Measurements from ENCODE around the gene OLFM4.

The OLFM4 gene

GRCh38 chr13:53069800-53070199 is 41.2 kb downstream of the OLFM4 start (continued):
- TF ChIP-seq ZNF488 (tag by site-specific recombination; IDR thresholded peaks at IDR 0.05): no peak
- no peak for TF ChIP-seq ZNF76 (tag by site-specific recombination; IDR thresholded peaks at IDR 0.05; ENCODE audit: borderline replicate concordance, low read depth)
- no peak for TF ChIP-seq PRDM6 (tag by site-specific recombination; IDR thresholded peaks at IDR 0.05)
- no peak for TF ChIP-seq ZNF48 (tag by site-specific recombination; IDR thresholded peaks at IDR 0.05)
- no peak for TF ChIP-seq PRDM1 (tag by site-specific recombination; IDR thresholded peaks at IDR 0.05)
- TF ChIP-seq ZNF146 (tag by site-specific recombination; IDR thresholded peaks at IDR 0.05): no peak

GRCh38 chr13:53073711-53074110 is 45.1 kb downstream of the OLFM4 start:
- no peak overlapping the region for H3K4me3 ChIP-seq (ENCODE audit: low read depth, low read length)
- no peaks in the 10 kb centered on the region; the same call in 1 of the 2 replicates for H3K4me1 ChIP-seq (ENCODE audit: control insufficient read depth, insufficient read depth, low read length)
- H3K27ac ChIP-seq (ENCODE audit: extremely low read depth, low read depth, low read length): no peak overlapping the region
- POLR2A ChIA-PET: no interaction called here
- CTCF ChIA-PET: interaction anchor here (0.7 kb wide), 1 partner anchor 16 kb away, joined by 3 read pairs; no protein-coding TSS in a partner anchor
- no peaks in the 10 kb centered on the region for H3K9me3 ChIP-seq (ENCODE audit: control insufficient read depth, insufficient read depth, low read depth, low read length)
- no peak for TF ChIP-seq CTCF (tag by site-specific recombination; IDR thresholded peaks at IDR 0.05)
- no peak for TF ChIP-seq GFI1B (tag by site-specific recombination; IDR thresholded peaks at IDR 0.05)
- TF ChIP-seq ZFP37 (tag by site-specific recombination; IDR thresholded peaks at IDR 0.05): no peak
- TF ChIP-seq ZNF221 (tag by site-specific recombination; IDR thresholded peaks at IDR 0.05; ENCODE audit: borderline replicate concordance): no peak
- no peak for TF ChIP-seq ZNF416 (tag by site-specific recombination; IDR thresholded peaks at IDR 0.05)
- TF ChIP-seq ZNF488 (tag by site-specific recombination; IDR thresholded peaks at IDR 0.05): no peak
- TF ChIP-seq ZNF311 (tag by site-specific recombination; IDR thresholded peaks at IDR 0.05; ENCODE audit: borderline replicate concordance): no peak
- TF ChIP-seq ZBTB17 (tag by site-specific recombination; IDR thresholded peaks at IDR 0.05): no peak
- TF ChIP-seq SP7 (tag by site-specific recombination; IDR thresholded peaks at IDR 0.05): no peak
- TF ChIP-seq ZNF398 (tag by site-specific recombination; IDR thresholded peaks at IDR 0.05): no peak
- TF ChIP-seq ZNF830 (tag by site-specific recombination; IDR thresholded peaks at IDR 0.05; ENCODE audit: low read depth): no peak
- no peak for TF ChIP-seq ZSCAN4 (tag by site-specific recombination; IDR thresholded peaks at IDR 0.05)
- TF ChIP-seq ZBTB1 (tag by site-specific recombination; IDR thresholded peaks at IDR 0.05): no peak
- TF ChIP-seq ZNF639 (tag by site-specific recombination; IDR thresholded peaks at IDR 0.05): no peak
- no peaks in the 10 kb centered on the region for H3K36me3 ChIP-seq (ENCODE audit: control insufficient read depth in 2 of 2, insufficient read depth in 1 of 2, low read length in 2 of 2)

Measured in HEK293 (cell line).